GM12892 (cell line): ENCODE measurements around the gene ESRRB.

Source experiments
- POLR2A ChIP-seq: IDR thresholded peaks from 2 replicates; pipeline ENCODE4 v1.6.1; 2011; ENCODE audit warnings: low read depth, low read length, control low read depth
- POLR2AphosphoS5 ChIP-seq: IDR thresholded peaks from 2 replicates; pipeline ENCODE4 v1.6.1; 2011; ENCODE audit warnings: low read depth, low read length, control low read depth

DNA sequence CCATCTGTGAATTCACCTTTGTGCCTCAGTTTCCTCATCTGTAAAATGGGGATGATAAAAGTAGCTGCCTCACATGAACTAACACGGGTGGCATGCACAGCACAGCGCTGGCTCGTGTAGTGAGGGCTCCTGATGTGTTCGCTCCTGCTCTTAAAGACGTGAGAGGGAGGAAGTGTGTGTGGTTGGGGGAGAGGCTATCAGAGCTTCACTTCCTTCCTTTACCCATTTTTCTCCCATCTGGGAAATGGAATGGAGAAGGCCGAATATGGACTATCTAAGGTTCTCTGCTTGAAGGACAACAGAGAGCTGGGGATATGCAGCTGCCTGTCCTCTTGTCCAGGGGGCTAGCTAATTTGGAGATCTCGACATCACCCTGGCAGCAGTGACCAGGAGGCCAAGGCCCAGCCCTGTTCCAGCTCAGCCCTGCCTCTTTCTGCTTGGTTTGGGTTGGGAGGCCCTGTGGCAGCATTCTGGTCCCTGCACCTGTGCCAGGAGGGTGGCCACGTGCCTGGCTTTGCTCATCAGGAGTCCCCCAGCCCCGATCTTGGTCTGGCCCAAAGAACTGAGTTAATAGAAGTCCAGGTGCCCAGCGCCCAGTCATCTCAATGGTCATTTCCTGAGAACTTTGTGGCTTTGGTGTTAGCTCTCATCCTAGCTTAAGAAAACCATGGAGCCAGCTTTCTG is 44.5 kb upstream of the ESRRB start:
- TF ChIP-seq POLR2A: no peak
- TF ChIP-seq POLR2AphosphoS5: no peak
